H1 (cell line): ENCODE measurements around the gene BCAS3. TPM values are rescaled to one million over a fixed set of nuclear protein-coding genes. Genes with fewer than 3 reads are reported as not detected.
A peak's percentile ranks its signal among the peaks of the same experiment; 100 is the strongest.

ENCODE experiments used
- CBX8 ChIP-seq: fragments of 300-800, 300-1000 bp; sonication (generic); IDR thresholded peaks from 2 replicates; pipeline ENCODE4 v1.7.1; 2016; ENCODE audit warnings: low read depth, low read length, borderline replicate concordance
- CHD1 ChIP-seq: IDR thresholded peaks from 2 replicates; pipeline ENCODE4 v1.6.1; 2012; ENCODE audit warnings: low read depth, low read length, improper control_type of control experiment
- CTBP2 ChIP-seq: IDR thresholded peaks from 2 replicates; pipeline ENCODE4 v1.7.0; 2011; ENCODE audit warnings: borderline replicate concordance, mild to moderate bottlenecking, moderate library complexity, mixed read lengths, low read length; ENCODE audit not compliant: insufficient read depth, insufficient read length
- E2F6 ChIP-seq: IDR thresholded peaks from 2 replicates; pipeline ENCODE4 v1.6.1; 2012; ENCODE audit warnings: inconsistent platforms
- RNF2 ChIP-seq: fragments of 200-900, 300-1000 bp; sonication (generic); IDR thresholded peaks from 2 replicates; pipeline ENCODE4 v1.7.1; 2016; ENCODE audit warnings: borderline replicate concordance, low read depth, mild to moderate bottlenecking, antibody characterized with exemption, low read length; ENCODE audit not compliant: poor library complexity, severe bottlenecking; ENCODE audit errors: missing control alignments
- RXRA ChIP-seq: IDR thresholded peaks from 2 replicates; pipeline ENCODE4 v1.6.1; 2011; ENCODE audit warnings: low read depth, mild to moderate bottlenecking, low read length, moderate library complexity; ENCODE audit not compliant: insufficient read depth
- SUZ12 ChIP-seq: fragments of 200-600 bp; sonication (generic); IDR thresholded peaks from 2 replicates; pipeline ENCODE4 v1.6.1; 2012; ENCODE audit warnings: mild to moderate bottlenecking, inconsistent platforms, low read length, moderate library complexity, mixed read lengths
- TCF12 ChIP-seq: IDR thresholded peaks from 2 replicates; pipeline ENCODE4 v1.6.1; 2011; ENCODE audit warnings: low read depth, mild to moderate bottlenecking, low read length
- polyA plus RNA-seq, 7 experiments: library from polyadenylated mRNA; depleted of rRNA in 3 of 7; stranded (reverse) in 5 of 7; unstranded in 2 of 7; fragments of >200 nt in 5 of 7; fragments of 200-250 nt in 2 of 7; gene quantifications; 1 replicate in 5 of 7; 2 replicates in 1 of 7; 4 replicates in 1 of 7; pipeline versions ENCODE4 v1.2.1 to v1.2.3, GENCODE V29; 2011 to 2013; ENCODE audit warnings: missing spikeins in 2 of 7, mixed read lengths in 2 of 7
- total RNA-seq: library from RNA; stranded (reverse); fragmentation: NEBNext Ultra II Directional; extraction: Animal tissue kit (Norgen Biotek cat#: 25700); gene quantifications from 2 replicates; pipeline ENCODE4 v1.2.1, GENCODE V29; 2021

Gene BCAS3
- total and polyA plus RNA-seq, 2 of the 8 experiments (the other 6 are each of a cell fraction or from before 2014, with no cell fraction given): 9.9 to 13.3 TPM

- peak; percentile 68 for TF ChIP-seq CTBP2
- TF ChIP-seq SUZ12: peak; percentile 81
- TF ChIP-seq CBX8: peak; percentile 8; the same call in 1 of the 2 replicates
- no peak for TF ChIP-seq CHD1
- TF ChIP-seq RXRA: no peak
- TF ChIP-seq E2F6: peak; percentile 60; the same call in 1 of the 2 replicates
- peak; percentile 21; the same call in 1 of the 2 replicates for TF ChIP-seq TCF12
- TF ChIP-seq RNF2: peak; percentile 71
- TF ChIP-seq, all 59 proteins: peak for 10
Measured at GRCh38 chr17:61402978-61403800, 725.5 kb downstream of the BCAS3 start (continued).
